Bronchial epithelial cell (primary cell): ENCODE data around the gene SEMA6B. TPM values are rescaled to one million over a fixed set of nuclear protein-coding genes. Genes with fewer than 3 reads are reported as not detected.

ENCODE experiments used
- DNase-seq: peaks from one replicate; pipeline ENCODE4 v3.0.0-alpha.2; 2010; ENCODE audit warnings: low read depth
- FAIRE-seq: peaks from 2 replicates; lab custom pipeline; 2011; peaks lifted over from hg19 to GRCh38; lab: Jason Lieb, UNC
- H3K27me3 ChIP-seq: 2 replicates; pipeline ENCODE4 v1.5.1; 2011; ENCODE audit warnings: low read length; ENCODE audit not compliant: control insufficient read depth, insufficient read depth
- H3K36me3 ChIP-seq: 2 replicates; pipeline ENCODE4 v1.5.1; 2011; ENCODE audit warnings: low read length; ENCODE audit not compliant: control insufficient read depth, insufficient read depth
- H3K4me3 ChIP-seq: 2 replicates; pipeline ENCODE4 v1.5.1; 2011; ENCODE audit warnings: mild to moderate bottlenecking, low read depth, low read length, control low read depth
- CTCF ChIP-seq: IDR thresholded peaks from 2 replicates; pipeline ENCODE4 v1.5.1; 2011; ENCODE audit warnings: mild to moderate bottlenecking, moderate library complexity, low read length, control low read depth, inconsistent platforms; ENCODE audit not compliant: insufficient read depth, severe bottlenecking
- total RNA-seq: library from RNA; depleted of rRNA; stranded (reverse); fragments of >200 nt; gene quantifications from 2 replicates; pipeline ENCODE4 v1.2.1, GENCODE V29; 2014

SEMA6B gene
- total RNA-seq, 1 donor from 2014 or later = under 0.01 TPM

- DNase-seq (no peak), FAIRE-seq (no peak)
- H3K4me3 ChIP-seq = no peak overlapping the region
- no peak for TF ChIP-seq CTCF
- H3K27me3 ChIP-seq = peaks cover 40% of the 10 kb centered on the region
- H3K36me3 ChIP-seq = no peaks in the 10 kb centered on the region
Measured at GRCh38 chr19:4582980-4583842, 23.7 kb upstream of the SEMA6B start.

- no peak overlapping the region for H3K4me3 ChIP-seq
Measured at GRCh38 chr19:4581666-4582553, 22.4 kb upstream of the SEMA6B start.

GRCh38 chr19:4580961-4581665 is 21.6 kb upstream of the SEMA6B start:
- no peak overlapping the region for H3K4me3 ChIP-seq
- no peak for FAIRE-seq
- H3K27me3 ChIP-seq = peaks cover 40% of the 10 kb centered on the region
- H3K36me3 ChIP-seq = no peaks in the 10 kb centered on the region
- no peak for DNase-seq
- no peak for TF ChIP-seq CTCF

More at GRCh38 chr19:4581666-4582553, 22.4 kb upstream of the SEMA6B start:
- no peaks in the 10 kb centered on the region for H3K36me3 ChIP-seq
- FAIRE-seq (no peak), DNase-seq (no peak)
- peaks cover 40% of the 10 kb centered on the region for H3K27me3 ChIP-seq
- no peak for TF ChIP-seq CTCF

GRCh38 chr19:4580021-4580901 is 20.8 kb upstream of the SEMA6B start:
- no peak for DNase-seq
- TF ChIP-seq CTCF = peak; percentile 29
- H3K4me3 ChIP-seq = no peak overlapping the region
- no peaks in the 10 kb centered on the region for H3K36me3 ChIP-seq
- FAIRE-seq = no peak
- H3K27me3 ChIP-seq = peaks cover 34% of the 10 kb centered on the region

- no peak for TF ChIP-seq CTCF
- Histone ChIP-seq H3K27me3 (peaks cover 29% of the 10 kb centered on the region), H3K36me3 (no peaks in the 10 kb centered on the region), H3K4me3 (no peak overlapping the region)
- DNase-seq = no peak
- FAIRE-seq = no peak
Measured at GRCh38 chr19:4579389-4579788, 19.9 kb upstream of the SEMA6B start.
